Neutrophil (primary cell): ENCODE data around the gene LCN15.

Experiments used
- H3K27ac ChIP-seq: fragments of 200-600 bp; sonication (generic); 2 replicates; pipeline ENCODE4 v1.5.1; 2016; ENCODE audit warnings: mild to moderate bottlenecking, moderate library complexity
- H3K27me3 ChIP-seq: fragments of 200-600 bp; sonication (generic); 2 replicates; pipeline ENCODE4 v1.6.0; 2016; ENCODE audit warnings: mild to moderate bottlenecking
- H3K36me3 ChIP-seq: fragments of 200-600 bp; sonication (generic); 2 replicates; pipeline ENCODE4 v1.5.1; 2017
- H3K4me1 ChIP-seq, 2 experiments: fragments of 200-600 bp in 1 of 2; sonication (generic) in 1 of 2; 1 replicate in 1 of 2; 2 replicates in 1 of 2; pipeline versions ENCODE4 v1.5.1 to v1.6.1; 2013 to 2016; ENCODE audit warnings: low read depth in 1 of 2, low read length in 1 of 2, mild to moderate bottlenecking in 1 of 2, moderate library complexity in 1 of 2; ENCODE audit not compliant: control insufficient read depth in 1 of 2, insufficient read depth in 1 of 2
- H3K4me3 ChIP-seq, 2 experiments: fragments of 200-600 bp in 1 of 2; sonication (generic) in 1 of 2; 1 replicate in 1 of 2; 2 replicates in 1 of 2; pipeline ENCODE4 v1.5.1; 2013 to 2016; ENCODE audit warnings: low read depth in 1 of 2, low read length in 1 of 2, mild to moderate bottlenecking in 1 of 2, moderate library complexity in 1 of 2
- H3K9me3 ChIP-seq: fragments of 200-600 bp; sonication (generic); 2 replicates; pipeline ENCODE4 v1.5.1; 2016
- CTCF ChIP-seq: fragments of 200-600 bp; sonication (generic); IDR thresholded peaks from 2 replicates; pipeline ENCODE4 v1.5.1; 2016; ENCODE audit warnings: antibody characterized with exemption

The LCN15 gene

GRCh38 chr9:136796238-136796774, 32.0 kb upstream of the LCN15 start, which contains the start of gene CCDC183:
Gene CCDC183, plus strand, starts transcription at chr9:136796338. Its CDS starts 60 bp downstream, at chr9:136796398.
- Histone ChIP-seq H3K27me3 (peaks cover 53% of the 10 kb centered on the region), H3K36me3 (no peaks in the 10 kb centered on the region), H3K4me1 (peaks cover 57 to 73% of the 10 kb centered on the region in 2 experiments), H3K27ac (peak within 1 kb of the TSS; percentile 61), H3K9me3 (no peaks in the 10 kb centered on the region), H3K4me3 (peak within 1 kb of the TSS in 1 of 2 experiments; percentile 10)
- no peak for TF ChIP-seq CTCF

- Histone ChIP-seq H3K27ac (peak overlapping the region; percentile 61), H3K4me1 (peaks cover 51 to 69% of the 10 kb centered on the region in 2 experiments)
Measured at GRCh38 chr9:136795000-136795348, 30.7 kb upstream of the LCN15 start.

GRCh38 chr9:136794281-136794999, 30.1 kb upstream of the LCN15 start:
- peak overlapping the region; percentile 61 for H3K27ac ChIP-seq

More at GRCh38 chr9:136795000-136795348, 30.7 kb upstream of the LCN15 start:
- Histone ChIP-seq H3K36me3 (no peaks in the 10 kb centered on the region), H3K4me3 (peak overlapping the region in 1 of 2 experiments; percentile 10), H3K9me3 (no peaks in the 10 kb centered on the region), H3K27me3 (peaks cover 40% of the 10 kb centered on the region)
- no peak for TF ChIP-seq CTCF

GRCh38 chr9:136793086-136793946, 29.0 kb upstream of the LCN15 start:
- H3K4me1 ChIP-seq: peaks cover 42 to 56% of the 10 kb centered on the region in 2 experiments
- no peaks in the 10 kb centered on the region for H3K36me3 ChIP-seq
- peaks cover 23% of the 10 kb centered on the region for H3K27me3 ChIP-seq
- TF ChIP-seq CTCF: no peak
- no peaks in the 10 kb centered on the region for H3K9me3 ChIP-seq
- H3K4me3 ChIP-seq: no peak overlapping the region
- peak overlapping the region; percentile 96 for H3K27ac ChIP-seq

More at GRCh38 chr9:136794281-136794999, 30.1 kb upstream of the LCN15 start:
- H3K4me1 ChIP-seq: peaks cover 45 to 63% of the 10 kb centered on the region in 2 experiments
- no peak for TF ChIP-seq CTCF
- H3K36me3 ChIP-seq: no peaks in the 10 kb centered on the region
- H3K27me3 ChIP-seq: peaks cover 34% of the 10 kb centered on the region
- peak overlapping the region in 1 of 2 experiments; percentile 10 for H3K4me3 ChIP-seq
- H3K9me3 ChIP-seq: no peaks in the 10 kb centered on the region

- peak overlapping the region; percentile 96 for H3K27ac ChIP-seq
- peaks cover 42 to 61% of the 10 kb centered on the region in 2 experiments for H3K4me1 ChIP-seq
Measured at GRCh38 chr9:136792321-136793085, 28.2 kb upstream of the LCN15 start.

More at GRCh38 chr9:136792321-136793085, 28.2 kb upstream of the LCN15 start:
- peak overlapping the region; percentile 73 to 89 for H3K4me3 ChIP-seq
- H3K27me3 ChIP-seq: peaks cover 15% of the 10 kb centered on the region
- H3K36me3 ChIP-seq: no peaks in the 10 kb centered on the region
- TF ChIP-seq CTCF: no peak
- H3K9me3 ChIP-seq: no peaks in the 10 kb centered on the region
